ENCODE data around the gene HRG. TPM values are rescaled to one million over a fixed set of nuclear protein-coding genes. Genes with fewer than 3 reads are reported as not detected.
A peak's percentile ranks its signal among the peaks of the same experiment; 100 is the strongest.

The HRG gene
- total RNA-seq, 1 donor from 2014 or later: not detected

GRCh38 chr3:186644683-186645082 is 21.1 kb upstream of the HRG start:
- no peak for DNase-seq (ENCODE audit: low read depth)
- no peak overlapping the region for H3K4me3 ChIP-seq (ENCODE audit: low read depth, low read length)
- TF ChIP-seq CTCF (conservative IDR thresholded peaks at IDR 0.05; ENCODE audit: low read depth, low read length): no peak

GRCh38 chr3:186646106-186646505 is 19.7 kb upstream of the HRG start:
- no peak for DNase-seq (ENCODE audit: low read depth)
- H3K4me3 ChIP-seq (ENCODE audit: low read depth, low read length): no peak overlapping the region
- TF ChIP-seq CTCF (conservative IDR thresholded peaks at IDR 0.05; ENCODE audit: low read depth, low read length): no peak

- TF ChIP-seq CTCF (conservative IDR thresholded peaks at IDR 0.05; ENCODE audit: low read depth, low read length): no peak
- no peak for DNase-seq (ENCODE audit: low read depth)
- no peak overlapping the region for H3K4me3 ChIP-seq (ENCODE audit: low read depth, low read length)
These were observed 19.0 kb upstream of the HRG start for GRCh38 chr3:186646841-186647240.

GRCh38 chr3:186648851-186649250 is 17.0 kb upstream of the HRG start:
- no peak for DNase-seq (ENCODE audit: low read depth)
- TF ChIP-seq CTCF (conservative IDR thresholded peaks at IDR 0.05; ENCODE audit: low read depth, low read length): no peak
- no peak overlapping the region for H3K4me3 ChIP-seq (ENCODE audit: low read depth, low read length)

GRCh38 chr3:186651678-186652215 is 14.1 kb upstream of the HRG start:
- H3K4me3 ChIP-seq (ENCODE audit: low read depth, low read length): no peak overlapping the region
- no peak for DNase-seq (ENCODE audit: low read depth)
- no peak for TF ChIP-seq CTCF (conservative IDR thresholded peaks at IDR 0.05; ENCODE audit: low read depth, low read length)

- H3K4me3 ChIP-seq (ENCODE audit: low read depth, low read length): no peak overlapping the region
- DNase-seq (ENCODE audit: low read depth): no peak
- TF ChIP-seq CTCF (conservative IDR thresholded peaks at IDR 0.05; ENCODE audit: low read depth, low read length): no peak
These were observed 12.6 kb upstream of the HRG start for GRCh38 chr3:186653080-186653707.

GRCh38 chr3:186653984-186654383 is 11.8 kb upstream of the HRG start:
- DNase-seq (ENCODE audit: low read depth): no peak
- peak; percentile 3 for TF ChIP-seq CTCF (conservative IDR thresholded peaks at IDR 0.05; ENCODE audit: low read depth, low read length)
- H3K4me3 ChIP-seq (ENCODE audit: low read depth, low read length): no peak overlapping the region

Measured in epithelial cell of proximal tubule (primary cell).